ENCODE measurements around the gene FOXO3.

FOXO3 gene

GRCh38 chr6:108711071-108711470 is 150.4 kb downstream of the FOXO3 start:
- no peaks in the 10 kb centered on the region for H3K27me3 Mint-ChIP-seq
- H3K27ac Mint-ChIP-seq, result no peak overlapping the region
- no peaks in the 10 kb centered on the region for H3K9me3 Mint-ChIP-seq
- H3K36me3 Mint-ChIP-seq (ENCODE audit: low read depth), result no peaks in the 10 kb centered on the region
- ATAC-seq (no peak), DNase-seq (no peak)
- H3K4me1 Mint-ChIP-seq, result peaks cover 18% of the 10 kb centered on the region
- H3K4me3 Mint-ChIP-seq, result no peak overlapping the region

GRCh38 chr6:108711826-108712225 is 151.1 kb downstream of the FOXO3 start:
- DNase-seq, result no peak
- ATAC-seq, result no peak
- Mint-ChIP-seq H3K4me1 (peaks cover 18% of the 10 kb centered on the region), H3K9me3 (no peaks in the 10 kb centered on the region), H3K27ac (no peak overlapping the region), H3K36me3 (ENCODE audit: low read depth) (no peaks in the 10 kb centered on the region), H3K27me3 (no peaks in the 10 kb centered on the region), H3K4me3 (no peak overlapping the region)

- H3K4me1 Mint-ChIP-seq, result peaks cover 18% of the 10 kb centered on the region
- no peaks in the 10 kb centered on the region for H3K27me3 Mint-ChIP-seq
- H3K9me3 Mint-ChIP-seq, result no peaks in the 10 kb centered on the region
- H3K36me3 Mint-ChIP-seq (ENCODE audit: low read depth), result no peaks in the 10 kb centered on the region
- ATAC-seq (peak; percentile 28), DNase-seq (no peak)
- H3K27ac Mint-ChIP-seq, result no peak overlapping the region
- no peak overlapping the region for H3K4me3 Mint-ChIP-seq
Observed at GRCh38 chr6:108712946-108713345, 152.2 kb downstream of the FOXO3 start.

GRCh38 chr6:108714101-108714765 is 153.5 kb downstream of the FOXO3 start:
- Mint-ChIP-seq H3K27ac (no peak overlapping the region), H3K4me3 (no peak overlapping the region)
- no peak for ATAC-seq

GRCh38 chr6:108714766-108715414 is 154.2 kb downstream of the FOXO3 start:
- no peaks in the 10 kb centered on the region for H3K27me3 Mint-ChIP-seq
- H3K9me3 Mint-ChIP-seq, result no peaks in the 10 kb centered on the region
- no peak overlapping the region for H3K4me3 Mint-ChIP-seq

More at GRCh38 chr6:108714101-108714765, 153.5 kb downstream of the FOXO3 start:
- no peaks in the 10 kb centered on the region for H3K9me3 Mint-ChIP-seq
- no peak for DNase-seq
- peaks cover 18% of the 10 kb centered on the region for H3K4me1 Mint-ChIP-seq
- H3K27me3 Mint-ChIP-seq, result no peaks in the 10 kb centered on the region
- H3K36me3 Mint-ChIP-seq (ENCODE audit: low read depth), result no peaks in the 10 kb centered on the region

GRCh38 chr6:108715832-108716231 is 155.1 kb downstream of the FOXO3 start:
- H3K36me3 Mint-ChIP-seq (ENCODE audit: low read depth), result no peaks in the 10 kb centered on the region
- H3K9me3 Mint-ChIP-seq, result no peaks in the 10 kb centered on the region
- H3K27me3 Mint-ChIP-seq, result no peaks in the 10 kb centered on the region
- ATAC-seq (no peak), DNase-seq (no peak)
- H3K4me3 Mint-ChIP-seq, result no peak overlapping the region
- no peak overlapping the region for H3K27ac Mint-ChIP-seq
- H3K4me1 Mint-ChIP-seq, result peaks cover 18% of the 10 kb centered on the region

More at GRCh38 chr6:108714766-108715414, 154.2 kb downstream of the FOXO3 start:
- no peak for DNase-seq
- no peak for ATAC-seq
- Mint-ChIP-seq H3K27ac (no peak overlapping the region), H3K4me1 (peaks cover 18% of the 10 kb centered on the region), H3K36me3 (ENCODE audit: low read depth) (no peaks in the 10 kb centered on the region)

- DNase-seq (no peak), ATAC-seq (no peak)
- Mint-ChIP-seq H3K36me3 (ENCODE audit: low read depth) (no peaks in the 10 kb centered on the region), H3K4me3 (no peak overlapping the region), H3K9me3 (no peaks in the 10 kb centered on the region), H3K4me1 (peaks cover 18% of the 10 kb centered on the region), H3K27ac (no peak overlapping the region), H3K27me3 (no peaks in the 10 kb centered on the region)
Observed at GRCh38 chr6:108716801-108717791, 156.4 kb downstream of the FOXO3 start.

GRCh38 chr6:108719477-108719876 is 158.8 kb downstream of the FOXO3 start:
- peaks cover 8% of the 10 kb centered on the region for H3K4me1 Mint-ChIP-seq
- H3K36me3 Mint-ChIP-seq (ENCODE audit: low read depth), result no peaks in the 10 kb centered on the region
- no peak for DNase-seq
- H3K9me3 Mint-ChIP-seq, result peaks cover 5% of the 10 kb centered on the region
- no peak overlapping the region for H3K4me3 Mint-ChIP-seq
- no peak overlapping the region for H3K27ac Mint-ChIP-seq
- H3K27me3 Mint-ChIP-seq, result no peaks in the 10 kb centered on the region
- ATAC-seq, result no peak

- H3K4me3 Mint-ChIP-seq, result no peak overlapping the region
- ATAC-seq (no peak), DNase-seq (no peak)
- H3K36me3 Mint-ChIP-seq (ENCODE audit: low read depth), result no peaks in the 10 kb centered on the region
- peaks cover 5% of the 10 kb centered on the region for H3K9me3 Mint-ChIP-seq
- no peak overlapping the region for H3K27ac Mint-ChIP-seq
- H3K4me1 Mint-ChIP-seq, result no peaks in the 10 kb centered on the region
- H3K27me3 Mint-ChIP-seq, result no peaks in the 10 kb centered on the region
Observed at GRCh38 chr6:108720827-108721226, 160.1 kb downstream of the FOXO3 start.

- H3K4me3 Mint-ChIP-seq, result no peak overlapping the region
- H3K27ac Mint-ChIP-seq, result no peak overlapping the region
- no peaks in the 10 kb centered on the region for H3K27me3 Mint-ChIP-seq
- H3K36me3 Mint-ChIP-seq (ENCODE audit: low read depth), result no peaks in the 10 kb centered on the region
- H3K4me1 Mint-ChIP-seq, result no peaks in the 10 kb centered on the region
- H3K9me3 Mint-ChIP-seq, result peaks cover 5% of the 10 kb centered on the region
- DNase-seq (no peak), ATAC-seq (no peak)
Observed at GRCh38 chr6:108721286-108721685, 160.6 kb downstream of the FOXO3 start.

GRCh38 chr6:108723594-108723993 is 162.9 kb downstream of the FOXO3 start:
- H3K27ac Mint-ChIP-seq, result no peak overlapping the region
- H3K36me3 Mint-ChIP-seq (ENCODE audit: low read depth), result no peaks in the 10 kb centered on the region
- peaks cover 5% of the 10 kb centered on the region for H3K9me3 Mint-ChIP-seq
- ATAC-seq, result no peak
- no peaks in the 10 kb centered on the region for H3K4me1 Mint-ChIP-seq
- no peak overlapping the region for H3K4me3 Mint-ChIP-seq
- no peak for DNase-seq
- no peaks in the 10 kb centered on the region for H3K27me3 Mint-ChIP-seq

GRCh38 chr6:108726726-108727339 is 166.1 kb downstream of the FOXO3 start:
- Mint-ChIP-seq H3K4me3 (no peak overlapping the region), H3K9me3 (peaks cover 5% of the 10 kb centered on the region), H3K36me3 (ENCODE audit: low read depth) (no peaks in the 10 kb centered on the region), H3K27ac (no peak overlapping the region), H3K4me1 (no peaks in the 10 kb centered on the region), H3K27me3 (no peaks in the 10 kb centered on the region)
- no peak for ATAC-seq
- no peak for DNase-seq

GRCh38 chr6:108727966-108728730 is 167.4 kb downstream of the FOXO3 start:
- H3K4me3 Mint-ChIP-seq, result no peak overlapping the region
- ATAC-seq (no peak), DNase-seq (no peak)
- H3K27ac Mint-ChIP-seq, result no peak overlapping the region
- no peaks in the 10 kb centered on the region for H3K4me1 Mint-ChIP-seq
- H3K9me3 Mint-ChIP-seq, result peaks cover 4% of the 10 kb centered on the region
- no peaks in the 10 kb centered on the region for H3K27me3 Mint-ChIP-seq
- H3K36me3 Mint-ChIP-seq (ENCODE audit: low read depth), result no peaks in the 10 kb centered on the region

- Mint-ChIP-seq H3K4me1 (no peaks in the 10 kb centered on the region), H3K36me3 (ENCODE audit: low read depth) (no peaks in the 10 kb centered on the region), H3K9me3 (no peaks in the 10 kb centered on the region), H3K4me3 (no peak overlapping the region), H3K27me3 (no peaks in the 10 kb centered on the region), H3K27ac (no peak overlapping the region)
- no peak for DNase-seq
- ATAC-seq, result no peak
Observed at GRCh38 chr6:108728826-108729225, 168.1 kb downstream of the FOXO3 start.
